A673 (cell line): ENCODE data around the gene TMEM147. TPM values are rescaled to one million over a fixed set of nuclear protein-coding genes. Genes with fewer than 3 reads are reported as not detected.

Experiments used
- BruUV-seq: library from RNA; stranded (reverse); fragments of 400-500 nt; replicated peaks from 2 replicates; lab custom pipeline; 2021; lab: Mats Ljungman, UMichigan
- CTCF ChIA-PET: fragments of 300-600 bp; sonication (Branson Sonifier 250); formaldehyde crosslinking; loops from one replicate; lab custom pipeline; 2022; ENCODE audit warnings: antibody characterized with exemption; lab: Charles Lee
- POLR2A ChIA-PET: fragments of 300-600 bp; sonication (Branson Sonifier 250); formaldehyde crosslinking; loops from one replicate; lab custom pipeline; 2022; ENCODE audit warnings: antibody characterized with exemption; ENCODE audit not compliant: low non-redundant PET; lab: Charles Lee
- DNase-seq: peaks from one replicate; pipeline ENCODE4 v3.0.0-alpha.2; 2015; ENCODE audit warnings: low spot score
- H3K27ac ChIP-seq: fragments of 200-600 bp; sonication (generic); 2 replicates; pipeline ENCODE4 v1.5.1; 2016; ENCODE audit warnings: mixed run types, low read depth, mild to moderate bottlenecking, mixed read lengths, antibody characterized with exemption, low read length; ENCODE audit not compliant: poor library complexity, severe bottlenecking
- H3K27me3 ChIP-seq: fragments of 200-600 bp; sonication (generic); replicated peaks from 2 replicates; pipeline ENCODE4 v1.6.1; 2017; ENCODE audit warnings: mixed run types, low read depth, mild to moderate bottlenecking, mixed read lengths, antibody characterized with exemption, low read length; ENCODE audit not compliant: insufficient read depth, poor library complexity
- H3K36me3 ChIP-seq: fragments of 200-600 bp; sonication (generic); 2 replicates; pipeline ENCODE4 v1.6.1; 2016; ENCODE audit warnings: mixed run types, mild to moderate bottlenecking, mixed read lengths, antibody characterized with exemption, low read length; ENCODE audit not compliant: insufficient read depth, poor library complexity, severe bottlenecking
- H3K4me1 ChIP-seq: fragments of 200-600 bp; sonication (generic); 2 replicates; pipeline ENCODE4 v1.6.1; 2017; ENCODE audit warnings: mixed run types, mild to moderate bottlenecking, mixed read lengths, antibody characterized with exemption, low read length; ENCODE audit not compliant: insufficient read depth, poor library complexity, severe bottlenecking
- H3K4me3 ChIP-seq: fragments of 200-600 bp; sonication (generic); 2 replicates; pipeline ENCODE4 v1.5.1; 2016; ENCODE audit warnings: low read depth, mixed run types, mild to moderate bottlenecking, mixed read lengths, low read length; ENCODE audit not compliant: poor library complexity, severe bottlenecking
- H3K9me3 ChIP-seq: fragments of 200-600 bp; sonication (generic); 2 replicates; pipeline ENCODE4 v1.6.1; 2016; ENCODE audit warnings: mixed run types, low read depth, mild to moderate bottlenecking, mixed read lengths, antibody characterized with exemption, low read length; ENCODE audit not compliant: poor library complexity, severe bottlenecking
- EZH2 ChIP-seq: fragments of 200-600 bp; sonication (generic); IDR thresholded peaks from 2 replicates; pipeline ENCODE4 v1.6.1; 2017; ENCODE audit warnings: borderline replicate concordance, low read depth, mild to moderate bottlenecking, mixed read lengths, antibody characterized with exemption, low read length; ENCODE audit not compliant: poor library complexity, severe bottlenecking
- intact Hi-C: fragments of 100-400 bp; cut with micrococcal nuclease; formaldehyde crosslinking; loops from one replicate; pipeline ENCODE4 v1.10.0; 2022; ENCODE audit not compliant: unreplicated experiment
- total RNA-seq: library from RNA; stranded (reverse); gene quantifications from 2 replicates; pipeline ENCODE4 v1.2.3, GENCODE V29; 2021
- TF ChIP-seq, protein P1 (sequence below): fragments of 300-800, 200-600 bp; sonication (generic); conservative IDR thresholded peaks from 2 replicates; pipeline ENCODE4 v1.5.1; 2017; ENCODE audit warnings: low read depth, mild to moderate bottlenecking, antibody characterized with exemption, low read length, moderate library complexity, mixed read lengths

The TMEM147 gene
- total RNA-seq, 1 experiment from 2014 or later, result 115 TPM

GRCh38 chr19:35540356-35540927, 5.0 kb upstream of the TMEM147 start:
- H3K9me3 ChIP-seq, result no peaks in the 10 kb centered on the region
- POLR2A ChIA-PET, result no interaction called here
- H3K36me3 ChIP-seq, result no peaks in the 10 kb centered on the region
- BruUV-seq, result no TSS peak
- intact Hi-C loops, result no loop called here
- DNase-seq, result no peak
- no peaks in the 10 kb centered on the region for H3K27me3 ChIP-seq
- TF ChIP-seq, protein P1, sequence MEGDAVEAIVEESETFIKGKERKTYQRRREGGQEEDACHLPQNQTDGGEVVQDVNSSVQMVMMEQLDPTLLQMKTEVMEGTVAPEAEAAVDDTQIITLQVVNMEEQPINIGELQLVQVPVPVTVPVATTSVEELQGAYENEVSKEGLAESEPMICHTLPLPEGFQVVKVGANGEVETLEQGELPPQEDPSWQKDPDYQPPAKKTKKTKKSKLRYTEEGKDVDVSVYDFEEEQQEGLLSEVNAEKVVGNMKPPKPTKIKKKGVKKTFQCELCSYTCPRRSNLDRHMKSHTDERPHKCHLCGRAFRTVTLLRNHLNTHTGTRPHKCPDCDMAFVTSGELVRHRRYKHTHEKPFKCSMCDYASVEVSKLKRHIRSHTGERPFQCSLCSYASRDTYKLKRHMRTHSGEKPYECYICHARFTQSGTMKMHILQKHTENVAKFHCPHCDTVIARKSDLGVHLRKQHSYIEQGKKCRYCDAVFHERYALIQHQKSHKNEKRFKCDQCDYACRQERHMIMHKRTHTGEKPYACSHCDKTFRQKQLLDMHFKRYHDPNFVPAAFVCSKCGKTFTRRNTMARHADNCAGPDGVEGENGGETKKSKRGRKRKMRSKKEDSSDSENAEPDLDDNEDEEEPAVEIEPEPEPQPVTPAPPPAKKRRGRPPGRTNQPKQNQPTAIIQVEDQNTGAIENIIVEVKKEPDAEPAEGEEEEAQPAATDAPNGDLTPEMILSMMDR, result no peak
- no peak for TF ChIP-seq EZH2
- H3K4me3 ChIP-seq, result no peak overlapping the region
- CTCF ChIA-PET, result no interaction called here
- H3K27ac ChIP-seq, result no peak overlapping the region
- H3K4me1 ChIP-seq, result peaks cover 7% of the 10 kb centered on the region

- ChIA-PET CTCF (no interaction called here), POLR2A (no interaction called here)
- H3K36me3 ChIP-seq, result no peaks in the 10 kb centered on the region
- BruUV-seq, result no TSS peak
- no peak for TF ChIP-seq EZH2
- TF ChIP-seq, protein P1, result no peak
- DNase-seq, result no peak
- H3K4me1 ChIP-seq, result peaks cover 11% of the 10 kb centered on the region
- intact Hi-C loops, result no loop called here
- no peaks in the 10 kb centered on the region for H3K9me3 ChIP-seq
- no peak overlapping the region for H3K27ac ChIP-seq
- no peak overlapping the region for H3K4me3 ChIP-seq
- no peaks in the 10 kb centered on the region for H3K27me3 ChIP-seq
Measured at GRCh38 chr19:35542209-35542608, 3.2 kb upstream of the TMEM147 start.

DNA sequence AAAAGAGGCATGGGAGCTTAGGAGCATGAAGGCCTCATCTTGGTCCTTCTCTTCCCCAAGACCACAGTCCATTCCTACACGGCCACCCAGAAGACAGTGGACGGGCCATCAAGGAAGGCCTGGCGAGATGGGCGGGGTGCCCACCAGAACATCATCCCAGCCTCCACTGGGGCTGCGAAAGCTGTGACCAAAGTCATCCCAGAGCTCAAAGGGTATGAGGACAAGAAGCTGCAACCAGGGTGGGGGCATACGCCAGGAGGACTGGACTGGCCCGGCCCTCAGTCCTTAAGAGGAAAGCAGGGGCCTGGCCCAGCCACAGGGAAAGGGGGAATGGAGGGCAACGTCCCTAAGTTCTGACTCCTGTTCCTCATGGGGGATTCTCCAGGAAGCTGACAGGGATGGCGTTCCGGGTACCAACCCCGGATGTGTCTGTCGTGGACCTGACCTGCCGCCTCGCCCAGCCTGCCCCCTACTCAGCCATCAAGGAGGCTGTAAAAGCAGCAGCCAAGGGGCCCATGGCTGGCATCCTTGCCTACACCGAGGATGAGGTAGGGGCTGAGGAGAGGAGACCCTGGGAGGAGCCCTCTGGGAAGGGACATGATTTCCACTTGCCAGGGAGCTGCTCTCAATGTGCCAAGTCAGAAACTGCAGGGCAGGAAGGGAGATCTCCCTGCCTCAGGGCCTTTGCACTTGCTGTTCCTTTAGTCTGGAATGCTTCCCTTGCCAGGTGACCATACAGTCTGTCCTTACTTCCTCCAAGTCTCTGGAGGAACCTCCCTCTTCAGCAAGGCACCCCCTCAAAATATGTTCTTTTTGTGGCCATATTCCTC, 1.9 kb upstream of the TMEM147 start:
- CTCF ChIA-PET, result no interaction called here
- no peak for DNase-seq

More for the DNA sequence above, 1.9 kb upstream of the TMEM147 start:
- Histone ChIP-seq H3K27ac (no peak overlapping the region), H3K9me3 (no peaks in the 10 kb centered on the region), H3K27me3 (no peaks in the 10 kb centered on the region), H3K4me1 (peaks cover 11% of the 10 kb centered on the region), H3K36me3 (no peaks in the 10 kb centered on the region), H3K4me3 (no peak overlapping the region)
- no peak for TF ChIP-seq EZH2
- TF ChIP-seq, protein P1, result no peak
- POLR2A ChIA-PET, result no interaction called here
- BruUV-seq, result no TSS peak
- intact Hi-C loops, result no loop called here
